ENCODE results near the gene C4orf50. TPM values are rescaled to one million over a fixed set of nuclear protein-coding genes. Genes with fewer than 3 reads are reported as not detected.

Gene C4orf50
- total and polyA plus RNA-seq, 11 donors, result 0.05 to 0.11 TPM; not detected in 9

- peaks cover 0 to 44% (median 14%) of the 10 kb centered on the region in 12 donors for H3K4me1 ChIP-seq
- no peak for DNase-seq
These were observed 129.1 kb downstream of the C4orf50 start for GRCh38 chr4:5889002-5889696.

GRCh38 chr4:5888222-5889001 lies 129.8 kb downstream of the C4orf50 start:
- intact Hi-C loops (cut with DNase I), result no loop called here
- Histone ChIP-seq H3K9me3 (no peaks in the 10 kb centered on the region), H3K4me1 (peaks cover 0 to 44% (median 14%) of the 10 kb centered on the region in 12 donors), H3K4me3 (peak overlapping the region; percentile 37 to 63 (median 54)), H3K36me3 (no peaks in the 10 kb centered on the region), H3K27ac (no peak overlapping the region), H3K27me3 (peaks cover 44 to 70% (median 60%) of the 10 kb centered on the region in 9 donors)
- TF ChIP-seq POLR2A (IDR thresholded peaks at IDR 0.05) (no peak), CTCF (IDR thresholded peaks at IDR 0.05) (no peak)
- DNase-seq (peak in 1 of 5 donors; percentile 24), ATAC-seq (peak in 1 of 4 donors; percentile 19)
- WGBS, 4 donors, result 1 to 2% (median 1%) methylated on average over 33 to 81 of the region's 81 CpGs

More at GRCh38 chr4:5889002-5889696, 129.1 kb downstream of the C4orf50 start:
- no peaks in the 10 kb centered on the region for H3K36me3 ChIP-seq
- peaks cover 51 to 77% (median 68%) of the 10 kb centered on the region in 9 donors for H3K27me3 ChIP-seq
- WGBS, 4 donors, result 21 to 26% (median 23%) methylated on average over 7 to 8 of the region's 8 CpGs
- intact Hi-C loops (cut with DNase I), result no loop called here
- no peaks in the 10 kb centered on the region for H3K9me3 ChIP-seq
- no peak for ATAC-seq
- H3K27ac ChIP-seq, result no peak overlapping the region
- peak overlapping the region in 3 of 12 donors; percentile 53 to 63 (median 55) for H3K4me3 ChIP-seq
- no peak for TF ChIP-seq POLR2A (IDR thresholded peaks at IDR 0.05)
- TF ChIP-seq CTCF (IDR thresholded peaks at IDR 0.05), result no peak

GRCh38 chr4:5887361-5888221 lies 130.6 kb downstream of the C4orf50 start:
- TF ChIP-seq POLR2A (IDR thresholded peaks at IDR 0.05) (no peak), CTCF (IDR thresholded peaks at IDR 0.05) (no peak)
- Histone ChIP-seq H3K4me1 (peaks cover 0 to 37% (median 14%) of the 10 kb centered on the region in 12 donors), H3K4me3 (peak overlapping the region; percentile 37 to 63 (median 54)), H3K27me3 (peaks cover 39 to 65% (median 55%) of the 10 kb centered on the region in 9 donors), H3K36me3 (no peaks in the 10 kb centered on the region), H3K27ac (no peak overlapping the region), H3K9me3 (no peaks in the 10 kb centered on the region)
- intact Hi-C loops (cut with DNase I), result no loop called here
- 1 to 3% (median 2%) methylated on average over 22 to 70 of the region's 70 CpGs for WGBS, 4 donors
- peak in 2 of 4 donors; percentile 25 to 32 for ATAC-seq
- DNase-seq, result no peak

Measured in heart left ventricle (tissue), 16 donors.